GM12864 (cell line): ENCODE data around the gene M6PR.

Source experiments
- DNase-seq: peaks from one replicate; pipeline ENCODE4 v3.0.0-alpha.2; 2011; ENCODE audit warnings: low read depth
- H3K4me3 ChIP-seq: 2 replicates; pipeline ENCODE4 v1.5.1; 2011; ENCODE audit warnings: mild to moderate bottlenecking, low read depth, low read length, control low read depth
- CTCF ChIP-seq: IDR thresholded peaks from 2 replicates; pipeline ENCODE4 v1.5.1; 2011; ENCODE audit warnings: low read depth, mild to moderate bottlenecking, moderate library complexity, low read length, control low read depth, inconsistent platforms; ENCODE audit errors: missing control alignments

Gene M6PR

GRCh38 chr12:8960176-8960575, 10.7 kb upstream of the M6PR start:
- DNase-seq, result no peak
- no peak overlapping the region for H3K4me3 ChIP-seq
- no peak for TF ChIP-seq CTCF

- TF ChIP-seq CTCF, result no peak
- no peak for DNase-seq
- H3K4me3 ChIP-seq, result no peak overlapping the region
Measured at GRCh38 chr12:8958066-8958465, 8.6 kb upstream of the M6PR start.

GRCh38 chr12:8957561-8957960, 8.1 kb upstream of the M6PR start:
- no peak for DNase-seq
- H3K4me3 ChIP-seq, result no peak overlapping the region
- no peak for TF ChIP-seq CTCF

GRCh38 chr12:8956772-8957171, 7.3 kb upstream of the M6PR start:
- DNase-seq, result no peak
- no peak for TF ChIP-seq CTCF
- no peak overlapping the region for H3K4me3 ChIP-seq

GRCh38 chr12:8956073-8956472, 6.6 kb upstream of the M6PR start:
- no peak for DNase-seq
- no peak overlapping the region for H3K4me3 ChIP-seq
- TF ChIP-seq CTCF, result no peak

GRCh38 chr12:8953773-8954402, 4.4 kb upstream of the M6PR start:
- no peak overlapping the region for H3K4me3 ChIP-seq
- TF ChIP-seq CTCF, result no peak

GRCh38 chr12:8951744-8952143, 2.3 kb upstream of the M6PR start:
- DNase-seq, result no peak
- no peak overlapping the region for H3K4me3 ChIP-seq
- no peak for TF ChIP-seq CTCF

More at GRCh38 chr12:8953773-8954402, 4.4 kb upstream of the M6PR start:
- DNase-seq, result no peak
